HCT116 (cell line): ENCODE measurements around the gene HDAC2.

ENCODE experiments used
- JUND ChIP-seq: IDR thresholded peaks from 2 replicates; pipeline ENCODE4 v1.6.1; 2012
- POLR2A ChIP-seq: IDR thresholded peaks from 2 replicates; pipeline ENCODE4 v1.7.0; 2011; ENCODE audit warnings: borderline replicate concordance; ENCODE audit not compliant: insufficient read depth, insufficient read length; ENCODE audit errors: extremely low read depth
- SRF ChIP-seq: IDR thresholded peaks from 2 replicates; pipeline ENCODE4 v1.6.1; 2012; ENCODE audit warnings: low read depth
- ZNF274 ChIP-seq: fragments of 200-500 bp; sonication (Bioruptor generic); IDR thresholded peaks from 2 replicates; pipeline ENCODE4 v1.6.1; 2014; ENCODE audit warnings: mild to moderate bottlenecking, low read depth, low read length, inconsistent platforms
- TF ChIP-seq, protein P1 (sequence below), 3 experiments: fragments of 200-600 bp in 1 of 3; sonication (generic) in 1 of 3; IDR thresholded peaks in 2 of 3; conservative IDR thresholded peaks in 1 of 3; 2 replicates each; pipeline ENCODE4 v1.5.1; 2012 to 2017; ENCODE audit warnings: low read depth in 2 of 3, low read length in 2 of 3, antibody characterized with exemption in 1 of 3, borderline replicate concordance in 1 of 3, control low read depth in 1 of 3, mild to moderate bottlenecking in 1 of 3, mixed read lengths in 1 of 3, mixed run types in 1 of 3, moderate library complexity in 1 of 3; ENCODE audit not compliant: insufficient read depth in 1 of 3

DNA sequence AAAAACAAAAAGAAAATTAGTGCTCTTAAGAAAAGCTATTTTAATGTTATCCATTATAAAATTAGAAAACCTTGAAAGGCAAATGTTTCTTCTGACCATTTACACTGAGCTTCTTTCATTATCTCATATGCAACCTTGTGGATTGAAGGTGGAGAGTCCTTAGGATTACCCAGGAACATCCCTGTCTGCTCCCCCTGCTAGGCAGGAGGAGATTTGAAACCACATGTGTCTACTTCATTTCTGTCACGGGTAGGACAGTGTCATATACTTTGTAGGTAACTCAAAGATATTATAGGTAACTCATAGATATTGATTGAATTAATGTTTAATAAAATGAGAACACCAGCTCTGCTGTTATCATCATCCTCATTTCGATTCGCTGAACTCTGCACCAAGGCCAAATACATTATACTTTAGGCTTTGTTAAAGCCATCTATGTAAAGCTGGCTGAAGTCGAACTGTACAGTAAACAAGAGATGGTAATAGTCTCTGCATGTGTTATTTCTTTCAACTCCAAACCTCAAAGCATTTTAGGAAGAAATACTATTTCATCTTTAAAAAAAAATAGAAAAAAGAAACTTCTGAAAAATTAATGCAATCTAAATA, 49.5 kb downstream of the HDAC2 start:
- no peak for TF ChIP-seq ZNF274
- TF ChIP-seq POLR2A, result no peak
- TF ChIP-seq, protein P1, sequence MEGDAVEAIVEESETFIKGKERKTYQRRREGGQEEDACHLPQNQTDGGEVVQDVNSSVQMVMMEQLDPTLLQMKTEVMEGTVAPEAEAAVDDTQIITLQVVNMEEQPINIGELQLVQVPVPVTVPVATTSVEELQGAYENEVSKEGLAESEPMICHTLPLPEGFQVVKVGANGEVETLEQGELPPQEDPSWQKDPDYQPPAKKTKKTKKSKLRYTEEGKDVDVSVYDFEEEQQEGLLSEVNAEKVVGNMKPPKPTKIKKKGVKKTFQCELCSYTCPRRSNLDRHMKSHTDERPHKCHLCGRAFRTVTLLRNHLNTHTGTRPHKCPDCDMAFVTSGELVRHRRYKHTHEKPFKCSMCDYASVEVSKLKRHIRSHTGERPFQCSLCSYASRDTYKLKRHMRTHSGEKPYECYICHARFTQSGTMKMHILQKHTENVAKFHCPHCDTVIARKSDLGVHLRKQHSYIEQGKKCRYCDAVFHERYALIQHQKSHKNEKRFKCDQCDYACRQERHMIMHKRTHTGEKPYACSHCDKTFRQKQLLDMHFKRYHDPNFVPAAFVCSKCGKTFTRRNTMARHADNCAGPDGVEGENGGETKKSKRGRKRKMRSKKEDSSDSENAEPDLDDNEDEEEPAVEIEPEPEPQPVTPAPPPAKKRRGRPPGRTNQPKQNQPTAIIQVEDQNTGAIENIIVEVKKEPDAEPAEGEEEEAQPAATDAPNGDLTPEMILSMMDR (IDR thresholded peaks at IDR 0.05 in 2 of 3, conservative IDR thresholded peaks at IDR 0.05 in 1 of 3; ENCODE audit: borderline replicate concordance in 1 of 3, insufficient read depth in 1 of 3, low read depth in 2 of 3, low read length in 2 of 3), result no peak
- no peak for TF ChIP-seq JUND
- TF ChIP-seq SRF, result no peak
